IMR-90 (cell line): Measurements from ENCODE around the gene RBMS3. TPM values are rescaled to one million over a fixed set of nuclear protein-coding genes. Genes with fewer than 3 reads are reported as not detected.

ENCODE experiments used
- ATAC-seq: fragments of 200-7000 bp; cut with Tn5 transposase; 2 replicates; pipeline ENCODE4 v1.9.1; 2020; ENCODE audit warnings: low read depth, mild to moderate bottlenecking, moderate library complexity
- BruUV-seq: library from RNA; stranded (reverse); fragments of 400-500 nt; replicated peaks from 2 replicates; lab custom pipeline; 2021; lab: Mats Ljungman, UMichigan
- CTCF ChIA-PET: fragments of 300-600 bp; formaldehyde crosslinking; extraction: SDS; loops from one replicate; lab custom pipeline; 2021; ENCODE audit warnings: antibody characterized with exemption; lab: Yijun Ruan, JAX
- POLR2A ChIA-PET: fragments of 300-600 bp; sonication (Branson Sonifier 250); formaldehyde crosslinking; loops from one replicate; lab custom pipeline; 2022; ENCODE audit warnings: antibody characterized with exemption; ENCODE audit not compliant: unreplicated experiment; lab: Charles Lee
- DNase-seq: peaks from one replicate; pipeline ENCODE4 v3.0.0; 2013
- H2AFZ ChIP-seq: replicated peaks from 2 replicates; pipeline ENCODE3; 2013; ENCODE audit warnings: low read length, mild to moderate bottlenecking; ENCODE audit not compliant: poor library complexity
- H2AK5ac ChIP-seq: 2 replicates; pipeline ENCODE4 v1.6.1; 2013; ENCODE audit warnings: low read depth, low read length, inconsistent platforms
- H2AK9ac ChIP-seq: replicated peaks from 2 replicates; pipeline ENCODE3; 2013; ENCODE audit warnings: mild to moderate bottlenecking, low read depth, low read length, moderate library complexity; ENCODE audit not compliant: poor library complexity
- H2BK120ac ChIP-seq: 2 replicates; pipeline ENCODE4 v1.6.1; 2013; ENCODE audit warnings: low read depth, low read length, inconsistent platforms
- H2BK15ac ChIP-seq: 3 replicates; pipeline ENCODE4 v1.6.1; 2013; ENCODE audit warnings: low read depth, low read length, inconsistent platforms
- H2BK20ac ChIP-seq: 2 replicates; pipeline ENCODE4 v1.6.1; 2013; ENCODE audit warnings: low read depth, mild to moderate bottlenecking, inconsistent platforms, low read length, moderate library complexity
- H2BK5ac ChIP-seq: 2 replicates; pipeline ENCODE4 v1.6.1; 2013; ENCODE audit warnings: mild to moderate bottlenecking, low read depth, low read length, inconsistent platforms; ENCODE audit not compliant: poor library complexity, severe bottlenecking
- H3K14ac ChIP-seq: replicated peaks from 2 replicates; pipeline ENCODE4 v1.6.1; 2013; ENCODE audit warnings: low read depth, low read length, inconsistent platforms
- H3K18ac ChIP-seq: 2 replicates; pipeline ENCODE4 v1.6.1; 2013; ENCODE audit warnings: low read depth, low read length, control low read depth
- H3K23ac ChIP-seq: 2 replicates; pipeline ENCODE4 v1.6.1; 2013; ENCODE audit warnings: low read depth, low read length, inconsistent platforms
- H3K27ac ChIP-seq: 2 replicates; pipeline ENCODE4 v1.5.1; 2013; ENCODE audit warnings: mild to moderate bottlenecking, control low read depth, low read length; ENCODE audit not compliant: insufficient read depth
- H3K27me3 ChIP-seq: 2 replicates; pipeline ENCODE4 v1.6.1; 2013; ENCODE audit warnings: low read length; ENCODE audit not compliant: control insufficient read depth, insufficient read depth
- H3K36me3 ChIP-seq: 2 replicates; pipeline ENCODE4 v1.6.1; 2013; ENCODE audit warnings: low read length, mixed read lengths; ENCODE audit not compliant: control insufficient read depth, insufficient read depth
- H3K4ac ChIP-seq: 2 replicates; pipeline ENCODE4 v1.6.1; 2013; ENCODE audit warnings: low read depth, low read length, inconsistent platforms
- H3K4me1 ChIP-seq: 2 replicates; pipeline ENCODE4 v1.6.1; 2013; ENCODE audit warnings: low read length, mixed read lengths; ENCODE audit not compliant: control insufficient read depth, insufficient read depth
- H3K4me2 ChIP-seq: 2 replicates; pipeline ENCODE4 v1.6.1; 2013; ENCODE audit warnings: low read depth, mild to moderate bottlenecking, control low read depth, low read length, moderate library complexity
- H3K4me3 ChIP-seq: 2 replicates; pipeline ENCODE4 v1.5.1; 2013; ENCODE audit warnings: low read depth, mild to moderate bottlenecking, control low read depth, low read length, moderate library complexity; ENCODE audit not compliant: insufficient read depth
- H3K56ac ChIP-seq: 2 replicates; pipeline ENCODE4 v1.6.1; 2013; ENCODE audit warnings: low read length, inconsistent platforms; ENCODE audit not compliant: insufficient read depth; ENCODE audit errors: extremely low read depth
- H3K79me1 ChIP-seq, 2 experiments: 2 replicates each; pipeline ENCODE4 v1.6.1; 2013; ENCODE audit warnings: low read length in 2 of 2, inconsistent platforms in 1 of 2, low read depth in 1 of 2
- H3K9ac ChIP-seq: 2 replicates; pipeline ENCODE4 v1.6.1; 2013; ENCODE audit warnings: low read depth, low read length, control low read depth
- H3K9me1 ChIP-seq: 2 replicates; pipeline ENCODE4 v1.6.1; 2013; ENCODE audit warnings: low read length, inconsistent platforms; ENCODE audit not compliant: insufficient read depth
- H3K9me3 ChIP-seq: 2 replicates; pipeline ENCODE4 v1.6.1; 2013; ENCODE audit warnings: low read length; ENCODE audit not compliant: control insufficient read depth, insufficient read depth
- H4K20me1 ChIP-seq: 2 replicates; pipeline ENCODE4 v1.6.1; 2013; ENCODE audit warnings: low read length, inconsistent platforms; ENCODE audit not compliant: insufficient read depth
- H4K5ac ChIP-seq: 2 replicates; pipeline ENCODE4 v1.6.1; 2013; ENCODE audit warnings: mild to moderate bottlenecking, low read depth, low read length, control low read depth
- H4K8ac ChIP-seq, 2 experiments: 2 replicates each; pipeline ENCODE4 v1.6.1; 2013; ENCODE audit warnings: low read depth in 2 of 2, low read length in 2 of 2, control low read depth in 1 of 2, inconsistent platforms in 1 of 2
- H4K91ac ChIP-seq: 2 replicates; pipeline ENCODE4 v1.6.1; 2013; ENCODE audit warnings: low read depth, low read length, inconsistent platforms; ENCODE audit not compliant: insufficient read depth
- BHLHE40 ChIP-seq: fragments of 150-350 bp; IDR thresholded peaks from 2 replicates; pipeline ENCODE4 v1.6.1; 2016; ENCODE audit warnings: mild to moderate bottlenecking, low read depth, low read length
- CEBPB ChIP-seq: IDR thresholded peaks from 2 replicates; pipeline ENCODE4 v1.6.1; 2012; ENCODE audit warnings: low read depth, low read length, improper control_type of control experiment
- CHD1 ChIP-seq: IDR thresholded peaks from 2 replicates; pipeline ENCODE4 v1.6.1; 2012; ENCODE audit warnings: low read depth, low read length, improper control_type of control experiment
- ELK1 ChIP-seq: fragments of 150-350 bp; IDR thresholded peaks from 2 replicates; pipeline ENCODE4 v1.6.1; 2016; ENCODE audit warnings: low read depth, mild to moderate bottlenecking, low read length, moderate library complexity, borderline replicate concordance
- FOS ChIP-seq: fragments of 150-350 bp; IDR thresholded peaks from 2 replicates; pipeline ENCODE4 v1.6.1; 2016; ENCODE audit warnings: low read depth, low read length
- MAFK ChIP-seq: IDR thresholded peaks from 2 replicates; pipeline ENCODE4 v1.6.1; 2012; ENCODE audit warnings: low read depth, low read length, improper control_type of control experiment
- MAZ ChIP-seq: IDR thresholded peaks from 2 replicates; pipeline ENCODE4 v1.6.1; 2012; ENCODE audit warnings: low read depth, mild to moderate bottlenecking, low read length, improper control_type of control experiment, moderate library complexity, borderline replicate concordance
- MXI1 ChIP-seq: IDR thresholded peaks from 2 replicates; pipeline ENCODE4 v1.6.1; 2012; ENCODE audit warnings: low read depth, mild to moderate bottlenecking, low read length, moderate library complexity, borderline replicate concordance
- NFE2L2 ChIP-seq: fragments of 150-350 bp; IDR thresholded peaks from 2 replicates; pipeline ENCODE4 v1.6.1; 2016; ENCODE audit warnings: low read depth, mild to moderate bottlenecking, low read length
- POLR2A ChIP-seq: IDR thresholded peaks from 2 replicates; pipeline ENCODE4 v1.6.1; 2012; ENCODE audit warnings: mild to moderate bottlenecking, low read depth, low read length
- RAD21 ChIP-seq: IDR thresholded peaks from 2 replicates; pipeline ENCODE4 v1.6.1; 2012; ENCODE audit warnings: low read length, improper control_type of control experiment
- RCOR1 ChIP-seq: IDR thresholded peaks from 2 replicates; pipeline ENCODE4 v1.6.1; 2012; ENCODE audit warnings: mild to moderate bottlenecking, low read length, improper control_type of control experiment; ENCODE audit not compliant: insufficient replicate concordance
- RFX5 ChIP-seq: IDR thresholded peaks from 2 replicates; pipeline ENCODE4 v1.8.0; 2012; ENCODE audit warnings: low read depth, mild to moderate bottlenecking, low read length, moderate library complexity
- SMC3 ChIP-seq: fragments of 150-350 bp; IDR thresholded peaks from 2 replicates; pipeline ENCODE4 v1.6.1; 2016; ENCODE audit warnings: low read depth, mild to moderate bottlenecking, antibody characterized with exemption, low read length, moderate library complexity
- USF2 ChIP-seq: fragments of 150-350 bp; IDR thresholded peaks from 2 replicates; pipeline ENCODE4 v1.6.1; 2017; ENCODE audit warnings: mild to moderate bottlenecking, antibody characterized with exemption, low read length, low read depth
- WGBS, 2 experiments: methylation state at CpG; one replicate each; pipeline versions ENCODE4 v1.1.5 to v1.1.7; 2013; ENCODE audit warnings: missing lambda C conversion rate in 2 of 2; ENCODE audit not compliant: insufficient read length in 1 of 2; ENCODE audit errors: extremely low coverage in 2 of 2; 5-methylcytosine and 5-hydroxymethylcytosine counted together
- dilution Hi-C: fragments of 300-500 bp; cut with HindIII; formaldehyde crosslinking; loops from one replicate; pipeline ENCODE4 v1.14.3; 2018; ENCODE audit warnings: low sequenced_read_pairs; ENCODE audit not compliant: unreplicated experiment
- in situ Hi-C: fragments of 300-500 bp; cut with MboI; formaldehyde crosslinking; loops from 3 replicates; pipeline ENCODE4 v1.14.3; 2019; ENCODE audit warnings: low sequenced_read_pairs, inconsistent platforms, mixed read lengths
- intact Hi-C: fragments of 100-400 bp; cut with micrococcal nuclease; formaldehyde crosslinking; loops from 2 replicates; pipeline ENCODE4 v1.10.0; 2022
- polyA plus RNA-seq, 3 experiments: library from polyadenylated mRNA; depleted of rRNA; stranded (reverse); fragments of >200 nt; gene quantifications; 2 replicates each; pipeline ENCODE4 v1.2.3, GENCODE V29; 2012; ENCODE audit warnings: low replicate concordance in 1 of 3
- total RNA-seq: library from RNA; depleted of rRNA; stranded (reverse); fragments of >200 nt; gene quantifications from 2 replicates; pipeline ENCODE4 v1.2.3, GENCODE V29; 2012
- TF ChIP-seq, protein P1 (sequence below): conservative IDR thresholded peaks from 2 replicates; pipeline ENCODE4 v1.5.1; 2012; ENCODE audit warnings: mild to moderate bottlenecking, low read depth, low read length, improper control_type of control experiment

RBMS3 gene
- total and polyA plus RNA-seq, 2 of the 4 experiments (the other 2 are of a cell fraction), result 15.2 to 127 TPM

GRCh38 chr3:29293421-29293820 lies 12.6 kb downstream of the RBMS3 start:
- no peaks in the 10 kb centered on the region for H3K27me3 ChIP-seq
- no peak overlapping the region for H3K4me3 ChIP-seq
- H4K20me1 ChIP-seq, result peaks cover 3% of the 10 kb centered on the region; the same call in 1 of the 2 replicates
- no CpG with 5 or more reads among the region's 2 CpGs for WGBS, 2 experiments
- no peak overlapping the region for H3K4me2 ChIP-seq
- H2BK15ac ChIP-seq, result no peak overlapping the region
- CTCF ChIA-PET, result no interaction called here
- no peak for TF ChIP-seq RAD21
- TF ChIP-seq POLR2A, result no peak
- TF ChIP-seq MAZ, result no peak
- no peak for TF ChIP-seq CEBPB
- TF ChIP-seq, protein P1, sequence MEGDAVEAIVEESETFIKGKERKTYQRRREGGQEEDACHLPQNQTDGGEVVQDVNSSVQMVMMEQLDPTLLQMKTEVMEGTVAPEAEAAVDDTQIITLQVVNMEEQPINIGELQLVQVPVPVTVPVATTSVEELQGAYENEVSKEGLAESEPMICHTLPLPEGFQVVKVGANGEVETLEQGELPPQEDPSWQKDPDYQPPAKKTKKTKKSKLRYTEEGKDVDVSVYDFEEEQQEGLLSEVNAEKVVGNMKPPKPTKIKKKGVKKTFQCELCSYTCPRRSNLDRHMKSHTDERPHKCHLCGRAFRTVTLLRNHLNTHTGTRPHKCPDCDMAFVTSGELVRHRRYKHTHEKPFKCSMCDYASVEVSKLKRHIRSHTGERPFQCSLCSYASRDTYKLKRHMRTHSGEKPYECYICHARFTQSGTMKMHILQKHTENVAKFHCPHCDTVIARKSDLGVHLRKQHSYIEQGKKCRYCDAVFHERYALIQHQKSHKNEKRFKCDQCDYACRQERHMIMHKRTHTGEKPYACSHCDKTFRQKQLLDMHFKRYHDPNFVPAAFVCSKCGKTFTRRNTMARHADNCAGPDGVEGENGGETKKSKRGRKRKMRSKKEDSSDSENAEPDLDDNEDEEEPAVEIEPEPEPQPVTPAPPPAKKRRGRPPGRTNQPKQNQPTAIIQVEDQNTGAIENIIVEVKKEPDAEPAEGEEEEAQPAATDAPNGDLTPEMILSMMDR, result no peak
- no peak for TF ChIP-seq BHLHE40
- no peak for TF ChIP-seq USF2
- no peak for TF ChIP-seq FOS
- no peak for TF ChIP-seq NFE2L2
- TF ChIP-seq CHD1, result no peak
- no peak for TF ChIP-seq MAFK
- no peak for TF ChIP-seq ELK1
- no peak for TF ChIP-seq SMC3
- TF ChIP-seq RCOR1, result no peak
- no peak for TF ChIP-seq RFX5
- no peak for TF ChIP-seq MXI1
- 0 out of 2 replicates have a peak overlapping the region, but pooled peaks have one; percentile 18 for H3K23ac ChIP-seq
- H3K9ac ChIP-seq, result no peak overlapping the region
- peak overlapping the region; percentile 34; the same call in 1 of the 2 replicates for H3K4ac ChIP-seq
- H2AFZ ChIP-seq, result no peak overlapping the region
- no peak overlapping the region; the same call in 1 of the 2 replicates for H2AK5ac ChIP-seq
- ATAC-seq (no peak), DNase-seq (peak; percentile 22)
- H3K4me1 ChIP-seq, result peaks cover 3% of the 10 kb centered on the region
- peak overlapping the region; percentile 49; the same call in 1 of the 2 replicates for H4K5ac ChIP-seq
- no peak overlapping the region for H4K91ac ChIP-seq
- no TSS peak for BruUV-seq
- in situ Hi-C loops (no loop called here), intact Hi-C loops (no loop called here), dilution Hi-C loops (no loop called here)
- peaks cover 36 to 49% of the 10 kb centered on the region in 2 experiments for H3K79me1 ChIP-seq
- no peak overlapping the region for H2AK9ac ChIP-seq
- 0 out of 4 replicates have a peak overlapping the region, but pooled peaks of 1 of the 2 experiments have one; percentile 29 for H4K8ac ChIP-seq
- POLR2A ChIA-PET, result no interaction called here
- H3K27ac ChIP-seq, result no peak overlapping the region
- H2BK5ac ChIP-seq, result peak overlapping the region; percentile 17
- H3K9me3 ChIP-seq, result no peaks in the 10 kb centered on the region
- 0 out of 2 replicates have a peak, but pooled peaks cover 3% of the 10 kb centered on the region for H3K9me1 ChIP-seq
- H3K36me3 ChIP-seq, result peaks cover 4% of the 10 kb centered on the region; the same call in 1 of the 2 replicates
- H3K18ac ChIP-seq, result peak overlapping the region; percentile 93
- 0 out of 2 replicates have a peak overlapping the region, but pooled peaks have one; percentile 34 for H2BK20ac ChIP-seq
- H3K56ac ChIP-seq, result no peak overlapping the region
- peak overlapping the region; percentile 29 for H3K14ac ChIP-seq
- H2BK120ac ChIP-seq, result no peak overlapping the region
